HCT116 (cell line): ENCODE measurements around the gene SLC8A1. TPM values are rescaled to one million over a fixed set of nuclear protein-coding genes. Genes with fewer than 3 reads are reported as not detected.

Source experiments
- ATAC-seq: fragments of 200-7000 bp; cut with Tn5 transposase; 2 replicates; pipeline ENCODE4 v1.9.1; 2020; ENCODE audit warnings: mild to moderate bottlenecking, moderate library complexity
- BruUV-seq: library from RNA; stranded (reverse); fragments of 400-500 nt; replicated peaks from 2 replicates; lab custom pipeline; 2021; lab: Mats Ljungman, UMichigan
- CTCF ChIA-PET: fragments of 300-600 bp; sonication (Branson Sonifier 250); formaldehyde crosslinking; loops from one replicate; lab custom pipeline; 2021; ENCODE audit warnings: antibody characterized with exemption; lab: Charles Lee
- POLR2A ChIA-PET: fragments of 300-600, 350-600 bp; sonication (Branson Sonifier 250); formaldehyde crosslinking; loops from one replicate; lab custom pipeline; 2021; ENCODE audit warnings: antibody characterized with exemption; lab: Charles Lee
- RAD21 ChIA-PET, 2 experiments: fragments of 300-600 bp; sonication (Branson Sonifier 250); formaldehyde crosslinking; loops; one replicate each; lab custom pipeline; 2023; ENCODE audit warnings: low total read pairs in 2 of 2; ENCODE audit not compliant: uncharacterized antibody in 2 of 2, unreplicated experiment in 2 of 2, low non-redundant PET in 1 of 2; lab: Charles Lee
- DNase-seq: peaks from one replicate; pipeline ENCODE4 v3.0.0-alpha.2; 2010; ENCODE audit warnings: low read depth, low spot score
- H2AFZ ChIP-seq: fragments of 200-600 bp; shearing (Covaris generic), sonication (generic); 2 replicates; pipeline ENCODE4 v1.6.1; 2017; ENCODE audit warnings: low read depth, mixed run types, mixed read lengths, antibody characterized with exemption, low read length; ENCODE audit not compliant: poor library complexity, severe bottlenecking
- H3K27ac ChIP-seq: 2 replicates; pipeline ENCODE4 v1.5.1; 2012; ENCODE audit warnings: low read depth, low read length
- H3K27me3 ChIP-seq: fragments of 200-600 bp; sonication (generic); 2 replicates; pipeline ENCODE4 v1.6.1; 2016; ENCODE audit warnings: mixed run types, low read length, mixed read lengths; ENCODE audit not compliant: insufficient read depth
- H3K36me3 ChIP-seq, 2 experiments: fragments of 200-500 bp in 1 of 2; fragments of 200-600 bp in 1 of 2; sonication (Bioruptor generic) in 1 of 2; sonication (generic) in 1 of 2; 2 replicates each; pipeline versions ENCODE4 v1.5.1 to v1.6.1; 2014 to 2016; ENCODE audit warnings: low read length in 2 of 2, inconsistent platforms in 1 of 2, mixed read lengths in 1 of 2, mixed run types in 1 of 2; ENCODE audit not compliant: insufficient read depth in 2 of 2, control insufficient read depth in 1 of 2
- H3K4me1 ChIP-seq, 2 experiments: fragments of 200-600 bp in 1 of 2; sonication (generic) in 1 of 2; 2 replicates each; pipeline versions ENCODE4 v1.5.1 to v1.6.1; 2012 to 2017; ENCODE audit warnings: low read length in 2 of 2, inconsistent platforms in 1 of 2, mild to moderate bottlenecking in 1 of 2, mixed read lengths in 1 of 2, mixed run types in 1 of 2, moderate library complexity in 1 of 2; ENCODE audit not compliant: insufficient read depth in 2 of 2, control insufficient read depth in 1 of 2
- H3K4me2 ChIP-seq: fragments of 200-600 bp; sonication (generic); 2 replicates; pipeline ENCODE4 v1.6.1; 2017; ENCODE audit warnings: mixed run types, low read length, mixed read lengths
- H3K4me3 ChIP-seq, 2 experiments: fragments of 200-600 bp in 1 of 2; sonication (generic) in 1 of 2; replicated peaks in 1 of 2; 2 replicates each; pipeline ENCODE4 v1.5.1; 2011 to 2016; ENCODE audit warnings: low read length in 2 of 2, control low read depth in 1 of 2, low read depth in 1 of 2, mild to moderate bottlenecking in 1 of 2, mixed read lengths in 1 of 2, mixed run types in 1 of 2
- H3K79me2 ChIP-seq: fragments of 200-600 bp; sonication (generic); 2 replicates; pipeline ENCODE4 v1.6.1; 2017; ENCODE audit warnings: mild to moderate bottlenecking, mixed run types, low read length, moderate library complexity, mixed read lengths; ENCODE audit not compliant: insufficient read depth
- H3K9ac ChIP-seq: fragments of 200-600 bp; sonication (generic); 2 replicates; pipeline ENCODE4 v1.6.1; 2016; ENCODE audit warnings: low read length, mixed read lengths
- H3K9me2 ChIP-seq: fragments of 200-600 bp; sonication (generic), shearing (Covaris generic); 2 replicates; pipeline ENCODE4 v1.6.1; 2017; ENCODE audit warnings: mixed run types, mild to moderate bottlenecking, moderate library complexity; ENCODE audit not compliant: insufficient read depth
- H3K9me3 ChIP-seq, 2 experiments: fragments of 200-500 bp in 1 of 2; fragments of 200-600 bp in 1 of 2; sonication (Bioruptor generic) in 1 of 2; sonication (generic) in 1 of 2; 2 replicates each; pipeline ENCODE4 v1.6.1; 2014 to 2017; ENCODE audit warnings: low read length in 2 of 2, mixed read lengths in 2 of 2, inconsistent platforms in 1 of 2, low read depth in 1 of 2, mild to moderate bottlenecking in 1 of 2, mixed run types in 1 of 2, moderate library complexity in 1 of 2; ENCODE audit not compliant: control insufficient read depth in 1 of 2, insufficient read depth in 1 of 2
- H4K20me1 ChIP-seq: fragments of 200-600 bp; sonication (generic), shearing (Covaris generic); 2 replicates; pipeline ENCODE4 v1.6.1; 2017; ENCODE audit warnings: mixed run types, mild to moderate bottlenecking, moderate library complexity; ENCODE audit not compliant: insufficient read depth
- ATF3 ChIP-seq: IDR thresholded peaks from 2 replicates; pipeline ENCODE4 v1.6.1; 2012
- ELF1 ChIP-seq: IDR thresholded peaks from 2 replicates; pipeline ENCODE4 v1.6.1; 2012; ENCODE audit warnings: low read depth, borderline replicate concordance
- EZH2 ChIP-seq: fragments of 200-600 bp; sonication (generic); IDR thresholded peaks from 2 replicates; pipeline ENCODE4 v1.6.1; 2017; ENCODE audit warnings: antibody characterized with exemption, mixed run types
- EZH2phosphoT487 ChIP-seq: fragments of 200-600 bp; IDR thresholded peaks from 2 replicates; pipeline ENCODE4 v1.6.1; 2018; ENCODE audit warnings: antibody characterized with exemption, borderline replicate concordance
- MAX ChIP-seq: IDR thresholded peaks from 2 replicates; pipeline ENCODE4 v1.6.1; 2012
- POLR2A ChIP-seq: IDR thresholded peaks from 2 replicates; pipeline ENCODE4 v1.7.0; 2011; ENCODE audit warnings: borderline replicate concordance; ENCODE audit not compliant: insufficient read depth, insufficient read length; ENCODE audit errors: extremely low read depth
- SRF ChIP-seq: IDR thresholded peaks from 2 replicates; pipeline ENCODE4 v1.6.1; 2012; ENCODE audit warnings: low read depth
- TCF7L2 ChIP-seq: IDR thresholded peaks from 2 replicates; pipeline ENCODE4 v1.7.0; 2011; ENCODE audit warnings: borderline replicate concordance, inconsistent platforms; ENCODE audit not compliant: insufficient read depth, insufficient read length; ENCODE audit errors: extremely low read depth
- ZFX ChIP-seq: fragments of 450-650 bp; IDR thresholded peaks from 2 replicates; pipeline ENCODE4 v1.6.1; 2017
- ZNF274 ChIP-seq: fragments of 200-500 bp; sonication (Bioruptor generic); IDR thresholded peaks from 2 replicates; pipeline ENCODE4 v1.6.1; 2014; ENCODE audit warnings: mild to moderate bottlenecking, low read depth, low read length, inconsistent platforms
- intact Hi-C: fragments of 100-400 bp; cut with micrococcal nuclease; formaldehyde crosslinking; loops from 2 replicates; pipeline ENCODE4 v1.10.0; 2022
- total RNA-seq: library from RNA; stranded (reverse); gene quantifications from one replicate; pipeline ENCODE4 v1.2.1, GENCODE V29; 2021; ENCODE audit not compliant: unreplicated experiment
- TF ChIP-seq, protein P1 (sequence below): IDR thresholded peaks from 2 replicates; pipeline ENCODE4 v1.6.1; 2012; ENCODE audit warnings: low read depth

Gene SLC8A1
- total RNA-seq, 1 experiment from 2014 or later: 0.07 TPM

GRCh38 chr2:40204268-40204667 lies 247.6 kb downstream of the SLC8A1 start:
- ATAC-seq (no peak), DNase-seq (no peak)
- no peak overlapping the region for H3K9ac ChIP-seq
- ChIA-PET RAD21 (no interaction called here), CTCF (no interaction called here), POLR2A (no interaction called here)
- no peaks in the 10 kb centered on the region for H3K79me2 ChIP-seq
- no peak overlapping the region for H3K4me3 ChIP-seq
- TF ChIP-seq SRF: no peak
- no peak for TF ChIP-seq MAX
- no peak for TF ChIP-seq TCF7L2
- no peak for TF ChIP-seq EZH2phosphoT487
- no peak for TF ChIP-seq EZH2
- TF ChIP-seq ZFX: no peak
- no peak for TF ChIP-seq ELF1
- no peak overlapping the region for H3K27ac ChIP-seq
- no peak overlapping the region for H2AFZ ChIP-seq
- BruUV-seq: no TSS peak
- H3K4me2 ChIP-seq: no peak overlapping the region
- H4K20me1 ChIP-seq: no peaks in the 10 kb centered on the region; the same call in 1 of the 2 replicates
- H3K9me3 ChIP-seq: no peaks in the 10 kb centered on the region
- no peaks in the 10 kb centered on the region; the same call in none of the 2 replicates for H3K27me3 ChIP-seq
- intact Hi-C loops: no loop called here
- no peaks in the 10 kb centered on the region for H3K9me2 ChIP-seq
- no peaks in the 10 kb centered on the region for H3K36me3 ChIP-seq
- no peaks in the 10 kb centered on the region for H3K4me1 ChIP-seq

- H2AFZ ChIP-seq: no peak overlapping the region
- DNase-seq (no peak), ATAC-seq (no peak)
- H3K27ac ChIP-seq: no peak overlapping the region
- H3K4me2 ChIP-seq: no peak overlapping the region
- ChIA-PET RAD21 (interaction anchor here in 1 of 2 experiments (0.5 kb wide), 1 partner anchor 358 kb away, joined by 3 read pairs; no protein-coding TSS in a partner anchor), POLR2A (no interaction called here), CTCF (no interaction called here)
- H3K9me2 ChIP-seq: no peaks in the 10 kb centered on the region
- H3K36me3 ChIP-seq: no peaks in the 10 kb centered on the region
- no peaks in the 10 kb centered on the region for H3K4me1 ChIP-seq
- no peaks in the 10 kb centered on the region for H3K79me2 ChIP-seq
- no peak overlapping the region for H3K4me3 ChIP-seq
- TF ChIP-seq POLR2A (no peak), ZNF274 (no peak), SRF (no peak), EZH2 (no peak), ATF3 (no peak)
- TF ChIP-seq, protein P1, sequence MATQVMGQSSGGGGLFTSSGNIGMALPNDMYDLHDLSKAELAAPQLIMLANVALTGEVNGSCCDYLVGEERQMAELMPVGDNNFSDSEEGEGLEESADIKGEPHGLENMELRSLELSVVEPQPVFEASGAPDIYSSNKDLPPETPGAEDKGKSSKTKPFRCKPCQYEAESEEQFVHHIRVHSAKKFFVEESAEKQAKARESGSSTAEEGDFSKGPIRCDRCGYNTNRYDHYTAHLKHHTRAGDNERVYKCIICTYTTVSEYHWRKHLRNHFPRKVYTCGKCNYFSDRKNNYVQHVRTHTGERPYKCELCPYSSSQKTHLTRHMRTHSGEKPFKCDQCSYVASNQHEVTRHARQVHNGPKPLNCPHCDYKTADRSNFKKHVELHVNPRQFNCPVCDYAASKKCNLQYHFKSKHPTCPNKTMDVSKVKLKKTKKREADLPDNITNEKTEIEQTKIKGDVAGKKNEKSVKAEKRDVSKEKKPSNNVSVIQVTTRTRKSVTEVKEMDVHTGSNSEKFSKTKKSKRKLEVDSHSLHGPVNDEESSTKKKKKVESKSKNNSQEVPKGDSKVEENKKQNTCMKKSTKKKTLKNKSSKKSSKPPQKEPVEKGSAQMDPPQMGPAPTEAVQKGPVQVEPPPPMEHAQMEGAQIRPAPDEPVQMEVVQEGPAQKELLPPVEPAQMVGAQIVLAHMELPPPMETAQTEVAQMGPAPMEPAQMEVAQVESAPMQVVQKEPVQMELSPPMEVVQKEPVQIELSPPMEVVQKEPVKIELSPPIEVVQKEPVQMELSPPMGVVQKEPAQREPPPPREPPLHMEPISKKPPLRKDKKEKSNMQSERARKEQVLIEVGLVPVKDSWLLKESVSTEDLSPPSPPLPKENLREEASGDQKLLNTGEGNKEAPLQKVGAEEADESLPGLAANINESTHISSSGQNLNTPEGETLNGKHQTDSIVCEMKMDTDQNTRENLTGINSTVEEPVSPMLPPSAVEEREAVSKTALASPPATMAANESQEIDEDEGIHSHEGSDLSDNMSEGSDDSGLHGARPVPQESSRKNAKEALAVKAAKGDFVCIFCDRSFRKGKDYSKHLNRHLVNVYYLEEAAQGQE: no peak
- no peaks in the 10 kb centered on the region; the same call in 1 of the 2 replicates for H4K20me1 ChIP-seq
- intact Hi-C loops: no loop called here
- H3K27me3 ChIP-seq: no peaks in the 10 kb centered on the region; the same call in none of the 2 replicates
- no peak overlapping the region for H3K9ac ChIP-seq
- no TSS peak for BruUV-seq
- H3K9me3 ChIP-seq: no peaks in the 10 kb centered on the region
Measured at GRCh38 chr2:40202798-40203400, 249.0 kb downstream of the SLC8A1 start.
